Mesendoderm (in vitro differentiated cells): ENCODE measurements around the gene TMEM94.

Source experiments
- DNase-seq: peaks from one replicate; pipeline ENCODE4 v3.0.0; 2013
- H2AK5ac ChIP-seq: 2 replicates; pipeline ENCODE4 v1.6.1; 2013; ENCODE audit warnings: low read length, inconsistent platforms
- H2BK120ac ChIP-seq: 2 replicates; pipeline ENCODE4 v1.6.1; 2013; ENCODE audit warnings: low read depth, mild to moderate bottlenecking, low read length, moderate library complexity, mixed read lengths
- H2BK15ac ChIP-seq: replicated peaks from 2 replicates; pipeline ENCODE4 v1.6.1; 2013; ENCODE audit warnings: low read depth, mild to moderate bottlenecking, moderate library complexity
- H2BK5ac ChIP-seq: 2 replicates; pipeline ENCODE4 v1.6.1; 2013; ENCODE audit warnings: low read length, inconsistent platforms
- H3K18ac ChIP-seq: 2 replicates; pipeline ENCODE4 v1.6.1; 2013; ENCODE audit warnings: mild to moderate bottlenecking, low read length, mixed read lengths
- H3K23ac ChIP-seq: one replicate; pipeline ENCODE4 v1.6.1; 2013; ENCODE audit warnings: low read length
- H3K27ac ChIP-seq: 2 replicates; pipeline ENCODE4 v1.5.1; 2013; ENCODE audit warnings: low read depth, mild to moderate bottlenecking, inconsistent platforms, low read length, moderate library complexity
- H3K27me3 ChIP-seq: 2 replicates; pipeline ENCODE4 v1.6.1; 2013; ENCODE audit warnings: low read length, control low read depth, mild to moderate bottlenecking, inconsistent platforms; ENCODE audit not compliant: insufficient read depth, poor library complexity
- H3K36me3 ChIP-seq: 2 replicates; pipeline ENCODE4 v1.6.1; 2013; ENCODE audit warnings: low read length, inconsistent platforms; ENCODE audit not compliant: control insufficient read depth, insufficient read depth
- H3K4ac ChIP-seq: one replicate; pipeline ENCODE4 v1.6.1; 2013; ENCODE audit warnings: low read depth, mild to moderate bottlenecking, low read length, moderate library complexity
- H3K4me1 ChIP-seq: 2 replicates; pipeline ENCODE4 v1.6.1; 2013; ENCODE audit warnings: low read depth, low read length, inconsistent platforms; ENCODE audit not compliant: control insufficient read depth
- H3K4me2 ChIP-seq: 2 replicates; pipeline ENCODE4 v1.6.1; 2013; ENCODE audit warnings: low read length
- H3K4me3 ChIP-seq: 2 replicates; pipeline ENCODE4 v1.5.1; 2013; ENCODE audit warnings: mild to moderate bottlenecking, low read length
- H3K56ac ChIP-seq: one replicate; pipeline ENCODE4 v1.6.1; 2013; ENCODE audit warnings: low read length
- H3K79me1 ChIP-seq: 2 replicates; pipeline ENCODE4 v1.6.1; 2013; ENCODE audit warnings: low read length, inconsistent platforms
- H3K79me2 ChIP-seq: 2 replicates; pipeline ENCODE4 v1.6.1; 2013; ENCODE audit warnings: mild to moderate bottlenecking, low read length; ENCODE audit not compliant: control insufficient read depth, insufficient read depth
- H3K9ac ChIP-seq: 2 replicates; pipeline ENCODE4 v1.6.1; 2013; ENCODE audit warnings: low read length, inconsistent platforms
- H4K5ac ChIP-seq: one replicate; pipeline ENCODE4 v1.6.1; 2013; ENCODE audit warnings: low read length
- H4K8ac ChIP-seq: one replicate; pipeline ENCODE4 v1.6.1; 2013; ENCODE audit warnings: low read depth, mild to moderate bottlenecking, control low read depth, low read length, moderate library complexity
- WGBS: extraction: QIAGEN DNeasy Blood & Tissue Kit; methylation state at CpG from one replicate; pipeline ENCODE4 v1.1.7; 2013; ENCODE audit warnings: low lambda C conversion rate, missing lambda C conversion rate; ENCODE audit not compliant: insufficient coverage; ENCODE audit errors: extremely low coverage; 5-methylcytosine and 5-hydroxymethylcytosine counted together

Gene TMEM94

DNA sequence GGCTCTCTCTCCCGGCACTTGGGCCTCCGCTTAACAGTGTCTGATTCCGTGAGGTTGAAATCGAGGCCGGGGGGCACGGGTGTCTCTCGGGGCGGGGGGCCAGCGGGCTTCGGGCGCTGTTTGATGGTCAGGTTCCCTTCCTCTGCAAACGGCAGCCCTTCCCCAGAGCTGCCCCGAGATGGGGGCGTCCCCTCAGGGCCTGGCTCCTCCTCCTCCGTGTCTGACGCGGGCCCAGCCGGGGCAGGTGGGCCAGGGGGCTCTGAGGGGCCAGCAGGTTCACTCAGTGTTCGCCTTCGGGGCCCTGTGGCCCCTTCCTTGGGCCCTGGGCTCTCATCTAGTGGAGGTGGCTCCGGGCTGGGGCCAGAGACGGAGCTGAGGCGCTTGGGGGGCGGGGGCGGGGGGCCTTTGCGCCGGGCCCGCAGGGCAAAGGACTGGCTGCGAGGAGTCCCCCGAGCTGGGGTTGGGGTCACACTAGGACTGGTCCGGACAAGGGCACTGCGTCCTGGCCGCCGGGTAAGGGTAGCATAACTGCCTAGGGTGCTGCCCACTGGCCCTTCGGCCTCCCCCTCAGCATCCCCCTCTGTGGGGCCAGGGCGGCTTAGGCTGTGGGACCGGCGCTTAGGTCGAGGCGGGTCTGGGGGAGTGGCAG, 45.8 kb downstream of the TMEM94 start:
- H3K79me2 ChIP-seq: no peaks in the 10 kb centered on the region
- WGBS: no CpG with 5 or more reads among the region's 40 CpGs
- DNase-seq: no peak
- no peak overlapping the region for H3K4me2 ChIP-seq
- no peak overlapping the region for H2BK15ac ChIP-seq
- H3K27me3 ChIP-seq: no peaks in the 10 kb centered on the region
- H3K56ac ChIP-seq: no peak overlapping the region
- H4K5ac ChIP-seq: no peak overlapping the region
- H3K27ac ChIP-seq: no peak overlapping the region
- H3K4ac ChIP-seq: no peak overlapping the region
- H4K8ac ChIP-seq: no peak overlapping the region
- no peak overlapping the region for H3K23ac ChIP-seq
- H3K18ac ChIP-seq: no peak overlapping the region
- H2AK5ac ChIP-seq: no peak overlapping the region
- H3K9ac ChIP-seq: no peak overlapping the region
- H2BK120ac ChIP-seq: no peak overlapping the region
- no peak overlapping the region for H3K4me3 ChIP-seq
- H3K36me3 ChIP-seq: peaks cover 3% of the 10 kb centered on the region
- no peaks in the 10 kb centered on the region for H3K79me1 ChIP-seq
- H2BK5ac ChIP-seq: no peak overlapping the region
- no peaks in the 10 kb centered on the region for H3K4me1 ChIP-seq

- Histone ChIP-seq H3K36me3 (peaks cover 3% of the 10 kb centered on the region), H3K79me2 (no peaks in the 10 kb centered on the region), H3K27me3 (no peaks in the 10 kb centered on the region), H4K8ac (no peak overlapping the region), H3K9ac (no peak overlapping the region), H3K4me2 (no peak overlapping the region), H3K4me3 (no peak overlapping the region), H3K79me1 (no peaks in the 10 kb centered on the region), H3K4me1 (no peaks in the 10 kb centered on the region), H4K5ac (no peak overlapping the region), H3K4ac (no peak overlapping the region), H2BK5ac (no peak overlapping the region), H2AK5ac (no peak overlapping the region), H2BK15ac (no peak overlapping the region), H3K27ac (no peak overlapping the region), H3K18ac (no peak overlapping the region), H2BK120ac (no peak overlapping the region), H3K56ac (no peak overlapping the region), H3K23ac (no peak overlapping the region)
- WGBS: no CpG with 5 or more reads among the region's 25 CpGs
- DNase-seq: no peak
Measured at GRCh38 chr17:75502721-75503329, 46.4 kb downstream of the TMEM94 start.

DNA sequence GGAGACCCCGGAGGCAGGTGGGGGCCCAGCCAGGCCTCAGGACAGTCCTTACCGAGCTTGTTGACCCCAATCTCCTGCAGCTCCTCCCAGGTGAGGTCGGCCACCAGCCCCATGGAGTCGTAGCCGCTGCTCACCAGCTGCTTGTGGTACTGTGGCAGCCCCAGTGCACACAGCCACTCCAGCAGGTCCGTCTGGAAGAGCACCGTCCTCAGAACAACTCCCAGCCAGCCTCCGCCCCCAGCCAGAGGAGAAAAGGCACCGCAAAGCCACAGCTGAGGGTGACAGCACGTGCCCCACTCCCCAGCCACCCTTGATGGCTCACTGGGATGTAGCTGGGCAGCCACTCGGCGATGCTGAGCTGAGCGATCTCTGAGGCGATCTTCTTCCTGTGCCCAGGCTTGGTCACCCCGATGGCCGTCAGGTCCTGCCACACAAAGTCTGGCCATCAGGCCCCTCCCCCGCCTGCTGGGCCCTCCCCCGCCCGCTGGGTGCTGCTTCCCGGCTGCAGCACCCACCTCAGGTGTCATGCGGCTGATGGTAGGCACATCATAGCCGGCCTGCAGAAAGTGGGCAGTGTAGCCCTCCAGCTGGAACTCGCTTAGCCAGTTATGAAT, 47.0 kb downstream of the TMEM94 start:
- H2BK15ac ChIP-seq: no peak overlapping the region
- H3K18ac ChIP-seq: no peak overlapping the region
- no peaks in the 10 kb centered on the region for H3K4me1 ChIP-seq
- no peak overlapping the region for H2BK5ac ChIP-seq
- H3K27me3 ChIP-seq: no peaks in the 10 kb centered on the region
- no peaks in the 10 kb centered on the region for H3K79me1 ChIP-seq
- no peak overlapping the region for H3K27ac ChIP-seq
- H3K9ac ChIP-seq: no peak overlapping the region
- H3K36me3 ChIP-seq: peaks cover 3% of the 10 kb centered on the region
- no peaks in the 10 kb centered on the region for H3K79me2 ChIP-seq
- WGBS: no CpG with 5 or more reads among the region's 23 CpGs
- no peak overlapping the region for H3K56ac ChIP-seq
- H2AK5ac ChIP-seq: no peak overlapping the region
- H4K5ac ChIP-seq: no peak overlapping the region
- no peak overlapping the region for H3K4me2 ChIP-seq
- no peak overlapping the region for H3K4ac ChIP-seq
- H3K4me3 ChIP-seq: no peak overlapping the region
- no peak overlapping the region for H4K8ac ChIP-seq
- H2BK120ac ChIP-seq: no peak overlapping the region
- DNase-seq: no peak
- H3K23ac ChIP-seq: no peak overlapping the region

DNA sequence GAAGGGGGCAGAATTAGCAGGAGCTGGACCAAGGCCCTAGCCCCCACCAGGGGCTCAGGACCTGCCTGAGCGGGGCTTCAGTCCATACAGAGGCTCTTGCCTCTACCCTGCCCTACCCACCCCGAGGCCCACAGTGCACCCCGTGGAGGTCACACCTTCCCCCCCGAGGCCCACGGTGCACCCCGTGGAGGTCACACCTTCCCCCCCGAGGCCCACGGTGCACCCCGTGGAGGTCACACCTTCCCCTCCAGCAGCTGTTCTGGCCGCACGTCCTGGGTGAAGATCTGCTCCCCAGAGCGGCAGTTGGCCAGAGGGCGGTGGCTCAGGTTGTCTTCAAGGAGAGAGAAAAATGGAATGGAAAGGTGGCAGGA, 47.5 kb downstream of the TMEM94 start:
- WGBS: no CpG with 5 or more reads among the region's 13 CpGs

GRCh38 chr17:75504347-75505151, 48.1 kb downstream of the TMEM94 start:
- Histone ChIP-seq H3K23ac (no peak overlapping the region), H3K9ac (no peak overlapping the region), H2BK15ac (no peak overlapping the region), H3K4me1 (no peaks in the 10 kb centered on the region), H4K5ac (no peak overlapping the region), H4K8ac (no peak overlapping the region), H3K79me1 (no peaks in the 10 kb centered on the region), H3K27me3 (no peaks in the 10 kb centered on the region), H3K4me2 (no peak overlapping the region), H3K18ac (no peak overlapping the region), H3K36me3 (peaks cover 3% of the 10 kb centered on the region), H3K4me3 (no peak overlapping the region), H3K27ac (no peak overlapping the region), H2AK5ac (no peak overlapping the region), H3K56ac (no peak overlapping the region), H3K79me2 (no peaks in the 10 kb centered on the region), H3K4ac (no peak overlapping the region), H2BK120ac (no peak overlapping the region), H2BK5ac (no peak overlapping the region)
- no CpG with 5 or more reads among the region's 32 CpGs for WGBS
- peak; percentile 49 for DNase-seq

More for the DNA sequence above, 47.5 kb downstream of the TMEM94 start:
- Histone ChIP-seq H3K56ac (no peak overlapping the region), H2BK120ac (no peak overlapping the region), H2BK5ac (no peak overlapping the region), H3K36me3 (peaks cover 3% of the 10 kb centered on the region), H3K9ac (no peak overlapping the region), H3K27me3 (no peaks in the 10 kb centered on the region), H3K4ac (no peak overlapping the region), H3K79me2 (no peaks in the 10 kb centered on the region), H3K4me1 (no peaks in the 10 kb centered on the region), H3K4me3 (no peak overlapping the region), H3K27ac (no peak overlapping the region), H2AK5ac (no peak overlapping the region), H3K4me2 (no peak overlapping the region), H4K8ac (no peak overlapping the region), H3K79me1 (no peaks in the 10 kb centered on the region), H3K23ac (no peak overlapping the region), H3K18ac (no peak overlapping the region), H2BK15ac (no peak overlapping the region), H4K5ac (no peak overlapping the region)
- DNase-seq: no peak
